GM12878 (cell line): ENCODE data around the gene ARL5C. TPM values are rescaled to one million over a fixed set of nuclear protein-coding genes. Genes with fewer than 3 reads are reported as not detected.

Source experiments
- ATAC-seq: fragments of 200-7000 bp; cut with Tn5 transposase; 3 replicates; pipeline ENCODE4 v1.9.1; 2020; ENCODE audit warnings: mild to moderate bottlenecking, moderate library complexity
- BruUV-seq: library from RNA; stranded (reverse); fragments of 400-500 nt; replicated peaks from 2 replicates; lab custom pipeline; 2021; lab: Mats Ljungman, UMichigan
- CTCF ChIA-PET: fragments of 300-600 bp; sonication (Branson Sonifier 250); formaldehyde crosslinking; extraction: SDS; loops from one replicate; lab custom pipeline; 2021; ENCODE audit warnings: inconsistent platforms; lab: Yijun Ruan, JAX
- POLR2A ChIA-PET: fragments of 350-600 bp; formaldehyde crosslinking; extraction: SDS; loops from one replicate; lab custom pipeline; 2021; ENCODE audit warnings: inconsistent platforms; lab: Charles Lee
- RAD21 ChIA-PET: fragments of 300-600 bp; sonication (Branson Sonifier 250); formaldehyde crosslinking; loops from one replicate; lab custom pipeline; 2023; ENCODE audit warnings: antibody characterized with exemption; ENCODE audit not compliant: unreplicated experiment; lab: Charles Lee
- SMC1A ChIA-PET: fragments of 300-600 bp; sonication (Branson Sonifier 250); formaldehyde crosslinking; loops from one replicate; lab custom pipeline; 2023; ENCODE audit not compliant: unreplicated experiment, uncharacterized antibody; lab: Charles Lee
- DNase-seq: peaks from one replicate; pipeline ENCODE4 v3.0.0-alpha.2; 2011; ENCODE audit warnings: low read depth, low spot score
- FAIRE-seq: peaks from 3 replicates; lab custom pipeline; 2011; peaks lifted over from hg19 to GRCh38; lab: Jason Lieb, UNC
- H2AFZ ChIP-seq: 2 replicates; pipeline ENCODE4 v1.6.0; 2011; ENCODE audit warnings: low read depth, low read length, control low read depth; ENCODE audit not compliant: control insufficient read depth
- H3K27ac ChIP-seq: 2 replicates; pipeline ENCODE4 v1.5.1; 2011; ENCODE audit warnings: control low read depth; ENCODE audit not compliant: control insufficient read depth, insufficient read depth
- H3K27me3 ChIP-seq, 2 experiments: replicated peaks in 1 of 2; 2 replicates each; pipeline versions ENCODE4 v1.6.0 to v1.6.1; 2011; ENCODE audit warnings: low read length in 1 of 2; ENCODE audit not compliant: control insufficient read depth in 2 of 2, insufficient read depth in 2 of 2
- H3K36me3 ChIP-seq, 2 experiments: 2 replicates each; pipeline ENCODE4 v1.5.1; 2011; ENCODE audit warnings: low read length in 1 of 2; ENCODE audit not compliant: control insufficient read depth in 2 of 2, insufficient read depth in 2 of 2
- H3K4me1 ChIP-seq: 2 replicates; pipeline ENCODE4 v1.6.1; 2011; ENCODE audit warnings: mild to moderate bottlenecking, low read length, moderate library complexity, mixed read lengths; ENCODE audit not compliant: control insufficient read depth, insufficient read depth
- H3K4me2 ChIP-seq: 2 replicates; pipeline ENCODE4 v1.6.0; 2011; ENCODE audit warnings: control low read depth; ENCODE audit not compliant: control insufficient read depth, insufficient read depth
- H3K4me3 ChIP-seq: fragments of 200-600 bp; sonication (generic); 2 replicates; pipeline ENCODE4 v1.5.1; 2016
- H3K79me2 ChIP-seq: 2 replicates; pipeline ENCODE4 v1.6.0; 2011; ENCODE audit warnings: low read length; ENCODE audit not compliant: control insufficient read depth, insufficient read depth
- H3K9ac ChIP-seq: 2 replicates; pipeline ENCODE4 v1.8.0; 2011; ENCODE audit warnings: low read length, control low read depth, mixed read lengths; ENCODE audit not compliant: control insufficient read depth, insufficient read depth
- H3K9me3 ChIP-seq: replicated peaks from 3 replicates; pipeline ENCODE4 v1.5.1; 2011; ENCODE audit warnings: mild to moderate bottlenecking, low read length; ENCODE audit not compliant: control insufficient read depth, insufficient read depth
- H4K20me1 ChIP-seq: 2 replicates; pipeline ENCODE4 v1.6.0; 2011; ENCODE audit not compliant: control insufficient read depth, insufficient read depth
- CHD1 ChIP-seq: IDR thresholded peaks from 2 replicates; pipeline ENCODE4 v1.6.1; 2012; ENCODE audit warnings: low read depth, low read length, improper control_type of control experiment
- CREB1 ChIP-seq: IDR thresholded peaks from 2 replicates; pipeline ENCODE4 v1.6.1; 2012; ENCODE audit warnings: low read depth, mild to moderate bottlenecking, inconsistent platforms
- HCFC1 ChIP-seq: fragments of 150-350 bp; IDR thresholded peaks from 2 replicates; pipeline ENCODE4 v1.6.1; 2014; ENCODE audit warnings: low read length
- HSF1 ChIP-seq: fragments of 150-350 bp; IDR thresholded peaks from 2 replicates; pipeline ENCODE4 v1.6.1; 2014; ENCODE audit warnings: mild to moderate bottlenecking, low read depth, low read length
- IRF3 ChIP-seq: fragments of 450-650 bp; IDR thresholded peaks from 2 replicates; pipeline ENCODE4 v1.6.1; 2014; ENCODE audit warnings: mild to moderate bottlenecking
- KDM1A ChIP-seq: fragments of 200-600 bp; sonication (generic); IDR thresholded peaks from 2 replicates; pipeline ENCODE4 v1.6.1; 2016; ENCODE audit warnings: borderline replicate concordance
- MEF2B ChIP-seq: fragments of 450-650 bp; IDR thresholded peaks from 2 replicates; pipeline ENCODE4 v1.6.1; 2018; ENCODE audit warnings: mild to moderate bottlenecking, moderate library complexity; ENCODE audit not compliant: partially characterized antibody, poor library complexity, severe bottlenecking
- NRF1 ChIP-seq: conservative IDR thresholded peaks from 2 replicates; pipeline ENCODE4 v1.6.1; 2011; ENCODE audit warnings: mild to moderate bottlenecking, low read depth, low read length, improper control_type of control experiment
- RELB ChIP-seq: fragments of 450-650 bp; IDR thresholded peaks from 2 replicates; pipeline ENCODE4 v1.6.1; 2017; ENCODE audit warnings: low read depth, mild to moderate bottlenecking, moderate library complexity
- SKIL ChIP-seq: fragments of 450-650 bp; IDR thresholded peaks from 2 replicates; pipeline ENCODE4 v1.6.1; 2017; ENCODE audit warnings: mild to moderate bottlenecking, low read depth, inconsistent platforms; ENCODE audit not compliant: poor library complexity, severe bottlenecking
- WGBS: methylation state at CpG from one replicate; pipeline ENCODE4 v1.1.6; 2016; ENCODE audit warnings: low lambda C conversion rate; ENCODE audit not compliant: insufficient replicate concordance, insufficient coverage; ENCODE audit errors: missing lambda C conversion rate; 5-methylcytosine and 5-hydroxymethylcytosine counted together
- in situ Hi-C: fragments of 300-500 bp; cut with MboI; formaldehyde crosslinking; loops from 9 replicates; pipeline ENCODE4 v1.14.3; 2018; ENCODE audit warnings: mixed read lengths
- intact Hi-C: fragments of 100-400 bp; cut with micrococcal nuclease; formaldehyde crosslinking; loops from one replicate; pipeline ENCODE4 v1.14.2; 2022; ENCODE audit not compliant: unreplicated experiment
- polyA plus RNA-seq, 11 experiments: library from polyadenylated mRNA; depleted of rRNA in 4 of 11; unstranded in 6 of 11; stranded (reverse) in 5 of 11; fragments of >200 nt; fragmentation: Nextera tagmentation in 4 of 11; fragmentation: Illumina TruSeq in 1 of 11; extraction: Ambion mirVana in 4 of 11; extraction: Trizol in 1 of 11; gene quantifications; 1 replicate in 1 of 11; 2 replicates in 10 of 11; pipeline versions ENCODE4 v1.2.1 to v1.2.3, GENCODE V29; 2011 to 2016; ENCODE audit warnings: inconsistent platforms in 2 of 11, missing spikeins in 2 of 11, low read depth in 1 of 11
- total RNA-seq, 4 experiments: library from RNA; depleted of rRNA in 3 of 4; stranded (reverse); fragments of >200 nt in 3 of 4; fragmentation: Illumina TruSeq in 1 of 4; extraction: Trizol in 1 of 4; gene quantifications; 2 replicates each; pipeline versions ENCODE4 v1.2.1 to v1.2.3, GENCODE V29; 2013 to 2021

ARL5C gene
- total and polyA plus RNA-seq, 10 of the 15 experiments (the other 5 are each of a cell fraction or from before 2014, with no cell fraction given): not detected

- no peak for TF ChIP-seq RELB
- no peak for TF ChIP-seq MEF2B
- TF ChIP-seq, all 136 proteins: peak for 0
Observed at GRCh38 chr17:39177256-39177655, 11.3 kb upstream of the ARL5C start (continued).

- SMC1A ChIA-PET: interaction anchor here (0.8 to 3.9 kb wide), 3 partner anchors 11 to 193 kb away, joined by 4 to 26 read pairs (median 14); no protein-coding TSS in a partner anchor
- CTCF ChIA-PET: interaction anchor here (0.6 to 8.9 kb wide), 13 partner anchors 10 to 305 kb away, joined by 4 to 117 read pairs (median 10); partner anchors contain the start of genes ARL5C and RPL19
- intact Hi-C loops (no loop called here), in situ Hi-C loops (no loop called here)
- Histone ChIP-seq H3K27ac (no peak overlapping the region), H3K4me2 (no peak overlapping the region), H3K9me3 (no peaks in the 10 kb centered on the region), H3K36me3 (peaks cover 2 to 4% of the 10 kb centered on the region in 2 experiments; a peak in 2 of 4 replicates), H3K4me1 (no peaks in the 10 kb centered on the region), H3K79me2 (no peaks in the 10 kb centered on the region), H3K4me3 (no peak overlapping the region), H3K27me3 (no peaks in the 10 kb centered on the region), H3K9ac (no peak overlapping the region), H2AFZ (no peak overlapping the region), H4K20me1 (no peaks in the 10 kb centered on the region)
- no peak for TF ChIP-seq KDM1A
- TF ChIP-seq MEF2B: no peak
- TF ChIP-seq IRF3: no peak
- TF ChIP-seq HSF1: no peak
- TF ChIP-seq CREB1: no peak
- no peak for TF ChIP-seq NRF1
- TF ChIP-seq SKIL: no peak
- no peak for TF ChIP-seq HCFC1
- no peak for TF ChIP-seq CHD1
- POLR2A ChIA-PET: interaction anchor here (0.6 to 2.2 kb wide), 2 partner anchors 11 to 225 kb away, joined by 5 to 10 read pairs; partner anchors contain the start of gene FBXL20
- ATAC-seq (peak; percentile 49), DNase-seq (no peak), FAIRE-seq (no peak)
- RAD21 ChIA-PET: interaction anchor here (1.3 to 3.4 kb wide), 4 partner anchors 11 to 192 kb away, joined by 4 to 37 read pairs (median 22); partner anchors contain the start of gene RPL19
- 32% methylated on average over 10 of the region's 10 CpGs for WGBS
- no TSS peak for BruUV-seq
Observed at GRCh38 chr17:39175695-39176093, 9.7 kb upstream of the ARL5C start.
